KOPT-K1 (cell line): ENCODE results near the gene NR2F1.

Experiments
- H3K27ac ChIP-seq: fragments of 200-600 bp; sonication (generic); 2 replicates; pipeline ENCODE4 v1.5.1; 2016; ENCODE audit warnings: antibody characterized with exemption, mild to moderate bottlenecking, low read depth, low read length; ENCODE audit not compliant: poor library complexity, severe bottlenecking
- H3K36me3 ChIP-seq: fragments of 200-600 bp; sonication (generic); 2 replicates; pipeline ENCODE4 v1.5.1; 2017; ENCODE audit warnings: antibody characterized with exemption, mild to moderate bottlenecking, low read length, moderate library complexity; ENCODE audit not compliant: insufficient read depth
- H3K9me3 ChIP-seq: fragments of 200-600 bp; sonication (generic); 2 replicates; pipeline ENCODE4 v1.5.1; 2017; ENCODE audit warnings: antibody characterized with exemption, low read length, mild to moderate bottlenecking; ENCODE audit not compliant: insufficient read depth, poor library complexity, severe bottlenecking

The NR2F1 gene

GRCh38 chr5:93622240-93622885, 39.3 kb downstream of the NR2F1 start:
- Histone ChIP-seq H3K9me3 (no peaks in the 10 kb centered on the region), H3K36me3 (no peaks in the 10 kb centered on the region), H3K27ac (no peak overlapping the region)

GRCh38 chr5:93623153-93623552, 40.1 kb downstream of the NR2F1 start:
- H3K9me3 ChIP-seq, result no peaks in the 10 kb centered on the region
- H3K27ac ChIP-seq, result no peak overlapping the region
- H3K36me3 ChIP-seq, result no peaks in the 10 kb centered on the region

- Histone ChIP-seq H3K27ac (no peak overlapping the region), H3K36me3 (no peaks in the 10 kb centered on the region), H3K9me3 (no peaks in the 10 kb centered on the region)
Measured at GRCh38 chr5:93626801-93627200, 43.8 kb downstream of the NR2F1 start.

GRCh38 chr5:93632327-93632726, 49.3 kb downstream of the NR2F1 start:
- Histone ChIP-seq H3K36me3 (no peaks in the 10 kb centered on the region), H3K27ac (no peak overlapping the region), H3K9me3 (no peaks in the 10 kb centered on the region)

GRCh38 chr5:93635991-93636390, 53.0 kb downstream of the NR2F1 start:
- H3K9me3 ChIP-seq, result no peaks in the 10 kb centered on the region
- no peaks in the 10 kb centered on the region for H3K36me3 ChIP-seq
- no peak overlapping the region for H3K27ac ChIP-seq

- no peak overlapping the region for H3K27ac ChIP-seq
- no peaks in the 10 kb centered on the region for H3K9me3 ChIP-seq
- H3K36me3 ChIP-seq, result no peaks in the 10 kb centered on the region
Measured at GRCh38 chr5:93636837-93637236, 53.8 kb downstream of the NR2F1 start.

- H3K9me3 ChIP-seq, result no peaks in the 10 kb centered on the region
- no peaks in the 10 kb centered on the region for H3K36me3 ChIP-seq
- H3K27ac ChIP-seq, result no peak overlapping the region
Measured at GRCh38 chr5:93637697-93638096, 54.7 kb downstream of the NR2F1 start.

GRCh38 chr5:93642526-93642925, 59.5 kb downstream of the NR2F1 start:
- Histone ChIP-seq H3K9me3 (no peaks in the 10 kb centered on the region), H3K36me3 (no peaks in the 10 kb centered on the region), H3K27ac (no peak overlapping the region)
